Upper lobe of left lung (tissue), 6 donors: ENCODE measurements around the gene SEPTIN1. TPM values are rescaled to one million over a fixed set of nuclear protein-coding genes. Genes with fewer than 3 reads are reported as not detected.
A peak's percentile ranks its signal among the peaks of the same experiment; 100 is the strongest.

ENCODE experiments used
- ATAC-seq, 2 donors: fragments of 200-7000 bp; cut with Tn5 transposase; one replicate each; pipeline ENCODE4 v1.9.1; 2022; ENCODE audit warnings: mild to moderate bottlenecking in 2 of 2, moderate library complexity in 2 of 2; ENCODE audit not compliant: low FRiP score in 2 of 2
- DNase-seq, 2 donors: peaks; one replicate each; pipeline ENCODE4 v3.0.0-alpha.2; 2019 to 2020
- H3K27ac ChIP-seq, 4 donors: fragments of 200-600 bp; sonication (generic); one replicate each; pipeline ENCODE4 v1.5.1; 2016 to 2019
- H3K27me3 ChIP-seq, 4 donors: fragments of 200-600 bp; sonication (generic); one replicate each; pipeline ENCODE4 v1.5.1; 2017 to 2019
- H3K36me3 ChIP-seq, 4 donors: fragments of 200-600 bp; sonication (generic); one replicate each; pipeline ENCODE4 v1.5.1; 2016 to 2019
- H3K4me1 ChIP-seq, 4 donors: fragments of 200-600 bp; sonication (generic); one replicate each; pipeline ENCODE4 v1.5.1; 2018 to 2019
- H3K4me3 ChIP-seq, 4 donors: fragments of 200-600 bp; sonication (generic); one replicate each; pipeline ENCODE4 v1.5.1; 2017 to 2019; ENCODE audit warnings: mild to moderate bottlenecking in 2 of 4, moderate library complexity in 1 of 4
- H3K9me3 ChIP-seq, 4 donors: fragments of 200-600 bp; sonication (generic); one replicate each; pipeline ENCODE4 v1.5.1; 2018 to 2019
- EP300 ChIP-seq, 4 donors: sonication (generic); formaldehyde crosslinking; IDR thresholded peaks; one replicate each; pipeline ENCODE4 v1.5.1; 2017; ENCODE audit warnings: antibody characterized with exemption in 4 of 4, control low read depth in 2 of 4
- POLR2A ChIP-seq, 4 donors: fragments of 450-650 bp; IDR thresholded peaks; one replicate each; pipeline ENCODE4 v1.5.1; 2016 to 2017; ENCODE audit warnings: antibody characterized with exemption in 4 of 4, mild to moderate bottlenecking in 2 of 4
- POLR2AphosphoS5 ChIP-seq, 2 donors: sonication (generic); formaldehyde crosslinking; IDR thresholded peaks; one replicate each; pipeline ENCODE4 v1.5.1; 2017; ENCODE audit warnings: antibody characterized with exemption in 2 of 2
- WGBS, 2 donors: methylation state at CpG; one replicate each; pipeline ENCODE4 v1.1.5; 2017 to 2018; 5-methylcytosine and 5-hydroxymethylcytosine counted together
- total RNA-seq, 6 donors: library from RNA; depleted of rRNA in 4 of 6; stranded (reverse); fragments of >200 nt in 4 of 6; gene quantifications; one replicate each; pipeline versions ENCODE4 v1.1.0 to v1.2.1, GENCODE V29; 2016 to 2021
- TF ChIP-seq, protein P1 (sequence below), 6 experiments: fragments of 450-650 bp in 4 of 6; fragments of 200-600 bp in 2 of 6; sonication (generic) in 2 of 6; IDR thresholded peaks; one replicate each; pipeline ENCODE4 v1.5.1; 2016 to 2019; ENCODE audit warnings: antibody characterized with exemption in 6 of 6
- donor health status: DM: no; HTN: no; CAD: no; lungs with moderate emphysema.
- donor health status: DM: no; HTN: yes; CAD: no; lungs with severe emphysema.

SEPTIN1 gene
- total RNA-seq, 6 donors from 2014 or later, result 3.5 to 13.6 (median 7.1) TPM

DNA sequence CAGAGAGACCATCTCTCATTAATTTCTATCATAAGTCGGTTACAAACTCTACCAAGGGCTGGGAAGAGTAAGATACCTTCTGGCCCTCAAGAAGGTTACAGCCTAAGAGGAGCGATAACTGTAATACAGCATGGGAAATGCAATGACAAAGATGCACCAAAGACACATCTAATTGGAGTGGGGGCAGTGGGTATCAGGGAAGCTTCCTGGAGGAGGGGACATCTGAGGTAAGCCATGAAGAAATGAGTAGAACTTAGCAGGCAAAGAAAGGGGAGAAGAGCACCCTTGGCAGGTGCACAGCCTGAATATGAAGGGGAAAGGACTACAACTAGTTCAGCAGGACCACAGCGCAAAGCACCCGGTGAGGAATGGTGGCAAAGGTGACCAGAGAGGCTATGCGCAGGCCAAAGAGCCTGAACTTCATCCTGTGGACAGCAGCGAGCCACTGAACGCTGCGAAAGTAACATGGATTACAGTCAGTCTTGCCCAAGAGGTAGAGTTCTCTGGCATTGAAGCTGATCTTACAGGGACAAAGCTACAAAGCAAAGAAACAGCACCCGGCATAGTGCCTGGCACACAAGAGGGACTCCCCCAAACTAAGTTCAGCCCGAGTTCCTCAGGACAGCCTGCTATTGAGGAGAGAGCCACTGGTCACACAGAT is 14.9 kb downstream of the SEPTIN1 start:
- no peak for ATAC-seq
- H3K36me3 ChIP-seq, result peaks cover 8 to 35% (median 23%) of the 10 kb centered on the region in 4 donors
- H3K9me3 ChIP-seq, result no peaks in the 10 kb centered on the region
- H3K4me1 ChIP-seq, result peaks cover 32 to 41% (median 33%) of the 10 kb centered on the region in 4 donors
- DNase-seq, result no peak
- H3K27ac ChIP-seq, result peak overlapping the region in 2 of 4 donors; percentile 85 to 91
- H3K27me3 ChIP-seq, result no peaks in the 10 kb centered on the region
- peak overlapping the region in 3 of 4 donors; percentile 79 to 95 (median 84) for H3K4me3 ChIP-seq
- WGBS, 2 donors, result 59 to 69% methylated on average over 10 of the region's 10 CpGs
- TF ChIP-seq POLR2A (IDR thresholded peaks at IDR 0.05) (no peak), EP300 (IDR thresholded peaks at IDR 0.05) (no peak), POLR2AphosphoS5 (IDR thresholded peaks at IDR 0.05) (no peak)

DNA sequence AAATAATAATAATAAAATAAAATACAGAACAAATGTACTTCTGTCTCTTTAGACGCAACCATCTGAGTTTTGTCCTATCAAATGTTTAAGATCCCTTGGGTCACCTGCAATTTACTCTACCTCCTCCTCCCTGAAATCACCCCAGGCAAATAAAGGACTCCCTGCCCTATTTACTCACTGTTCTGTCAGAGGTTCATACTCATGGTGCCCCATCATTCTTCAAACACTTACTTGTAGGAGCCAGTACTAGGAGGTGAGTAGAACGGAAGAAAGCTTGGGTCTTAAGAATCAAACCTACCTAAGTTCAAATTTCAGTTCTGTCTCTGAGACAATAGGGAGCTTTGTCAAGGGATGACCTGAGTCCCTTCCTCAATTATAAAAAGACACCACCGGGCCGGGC is 15.8 kb downstream of the SEPTIN1 start:
- WGBS, 2 donors, result 66 to 77% methylated on average over 4 of the region's 4 CpGs
- H3K9me3 ChIP-seq, result no peaks in the 10 kb centered on the region
- H3K4me1 ChIP-seq, result peaks cover 30 to 41% (median 32%) of the 10 kb centered on the region in 4 donors
- H3K4me3 ChIP-seq, result no peak overlapping the region
- ATAC-seq (no peak), DNase-seq (no peak)
- no peaks in the 10 kb centered on the region for H3K27me3 ChIP-seq
- peaks cover 8 to 42% (median 28%) of the 10 kb centered on the region in 4 donors for H3K36me3 ChIP-seq
- TF ChIP-seq POLR2AphosphoS5 (IDR thresholded peaks at IDR 0.05) (no peak), EP300 (IDR thresholded peaks at IDR 0.05) (no peak)
- no peak overlapping the region for H3K27ac ChIP-seq

DNA sequence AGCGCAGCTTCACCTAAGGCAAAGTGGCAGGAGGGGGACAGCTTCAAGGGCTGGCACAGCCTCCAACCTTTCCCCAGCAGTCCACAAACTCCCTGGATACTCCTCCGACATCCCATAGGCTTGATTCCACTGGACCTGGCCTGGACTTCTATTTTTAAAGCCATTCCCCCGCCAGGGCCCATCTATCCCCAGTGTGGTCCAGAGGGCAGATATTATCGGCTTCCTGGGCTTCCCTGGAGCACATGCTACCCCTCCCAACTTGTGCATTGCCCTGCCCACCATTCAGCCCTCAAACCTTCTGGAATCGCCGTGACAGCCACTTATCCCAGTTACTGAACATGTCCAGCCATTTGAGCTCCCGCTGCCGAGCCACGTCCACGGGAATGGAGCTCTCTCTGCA is 17.2 kb downstream of the SEPTIN1 start:
- no peak for ATAC-seq
- Histone ChIP-seq H3K27ac (no peak overlapping the region), H3K4me1 (peaks cover 25 to 36% (median 28%) of the 10 kb centered on the region in 4 donors), H3K27me3 (no peaks in the 10 kb centered on the region), H3K36me3 (peaks cover 8 to 51% (median 28%) of the 10 kb centered on the region in 4 donors), H3K9me3 (no peaks in the 10 kb centered on the region), H3K4me3 (no peak overlapping the region)
- 82 to 94% methylated on average over 10 of the region's 10 CpGs for WGBS, 2 donors
- DNase-seq, result no peak
- TF ChIP-seq, protein P1, sequence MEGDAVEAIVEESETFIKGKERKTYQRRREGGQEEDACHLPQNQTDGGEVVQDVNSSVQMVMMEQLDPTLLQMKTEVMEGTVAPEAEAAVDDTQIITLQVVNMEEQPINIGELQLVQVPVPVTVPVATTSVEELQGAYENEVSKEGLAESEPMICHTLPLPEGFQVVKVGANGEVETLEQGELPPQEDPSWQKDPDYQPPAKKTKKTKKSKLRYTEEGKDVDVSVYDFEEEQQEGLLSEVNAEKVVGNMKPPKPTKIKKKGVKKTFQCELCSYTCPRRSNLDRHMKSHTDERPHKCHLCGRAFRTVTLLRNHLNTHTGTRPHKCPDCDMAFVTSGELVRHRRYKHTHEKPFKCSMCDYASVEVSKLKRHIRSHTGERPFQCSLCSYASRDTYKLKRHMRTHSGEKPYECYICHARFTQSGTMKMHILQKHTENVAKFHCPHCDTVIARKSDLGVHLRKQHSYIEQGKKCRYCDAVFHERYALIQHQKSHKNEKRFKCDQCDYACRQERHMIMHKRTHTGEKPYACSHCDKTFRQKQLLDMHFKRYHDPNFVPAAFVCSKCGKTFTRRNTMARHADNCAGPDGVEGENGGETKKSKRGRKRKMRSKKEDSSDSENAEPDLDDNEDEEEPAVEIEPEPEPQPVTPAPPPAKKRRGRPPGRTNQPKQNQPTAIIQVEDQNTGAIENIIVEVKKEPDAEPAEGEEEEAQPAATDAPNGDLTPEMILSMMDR (IDR thresholded peaks at IDR 0.05), result no peak
- TF ChIP-seq POLR2A (IDR thresholded peaks at IDR 0.05), result no peak
- no peak for TF ChIP-seq POLR2AphosphoS5 (IDR thresholded peaks at IDR 0.05)
- TF ChIP-seq EP300 (IDR thresholded peaks at IDR 0.05), result no peak

DNA sequence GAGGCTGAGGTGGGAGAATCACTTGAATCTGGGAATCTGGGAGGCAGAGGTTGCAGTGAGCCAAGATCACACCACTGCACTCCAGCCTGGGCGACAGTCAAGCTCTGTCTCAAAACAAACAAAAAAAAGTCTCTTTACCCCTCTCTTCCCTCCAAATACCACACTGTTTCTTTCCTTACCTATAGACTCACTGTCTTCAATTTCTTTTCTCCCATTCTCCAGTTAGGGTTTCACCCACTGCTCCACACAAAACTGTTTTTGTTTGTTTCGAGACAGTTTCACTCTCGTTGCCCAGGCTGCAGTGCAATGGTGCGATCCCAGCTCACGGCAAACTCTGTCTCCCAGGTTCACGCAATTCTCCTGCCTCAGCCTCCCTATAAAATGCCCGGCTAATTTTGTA is 21.2 kb downstream of the SEPTIN1 start:
- DNase-seq, result no peak
- no peaks in the 10 kb centered on the region for H3K27me3 ChIP-seq
- peaks cover 6 to 18% (median 9%) of the 10 kb centered on the region in 4 donors for H3K4me1 ChIP-seq
- H3K27ac ChIP-seq, result no peak overlapping the region
- TF ChIP-seq, protein P1 (IDR thresholded peaks at IDR 0.05), result no peak
- TF ChIP-seq POLR2A (IDR thresholded peaks at IDR 0.05), result no peak
- no peak for TF ChIP-seq EP300 (IDR thresholded peaks at IDR 0.05)
- TF ChIP-seq POLR2AphosphoS5 (IDR thresholded peaks at IDR 0.05), result no peak
- peaks cover 20 to 85% (median 55%) of the 10 kb centered on the region in 4 donors for H3K36me3 ChIP-seq
- WGBS, 2 donors, result 95 to 97% methylated on average over 7 of the region's 7 CpGs
- ATAC-seq, result no peak
- no peak overlapping the region for H3K4me3 ChIP-seq
- no peaks in the 10 kb centered on the region for H3K9me3 ChIP-seq

DNA sequence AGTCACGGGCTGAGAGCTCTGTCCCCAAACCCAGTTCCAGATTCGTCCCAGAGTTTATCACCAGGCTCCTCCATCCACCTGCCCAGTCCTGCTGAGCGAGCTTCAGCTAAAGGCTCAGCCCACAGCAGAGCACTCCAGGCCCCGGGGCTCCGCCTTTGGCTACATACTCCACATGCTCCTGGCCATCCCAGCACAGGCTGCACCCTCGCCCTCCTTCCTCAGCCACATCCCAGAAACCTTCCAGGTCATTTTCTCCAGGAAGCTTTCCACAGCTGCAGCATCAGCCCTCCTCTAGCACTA is 22.5 kb downstream of the SEPTIN1 start:
- Histone ChIP-seq H3K9me3 (no peaks in the 10 kb centered on the region), H3K27me3 (no peaks in the 10 kb centered on the region), H3K4me3 (no peak overlapping the region), H3K36me3 (peaks cover 17 to 72% (median 47%) of the 10 kb centered on the region in 4 donors), H3K4me1 (peaks cover 13 to 23% (median 13%) of the 10 kb centered on the region in 4 donors), H3K27ac (no peak overlapping the region)
- ATAC-seq, result no peak
- DNase-seq, result no peak
- WGBS, 2 donors, result 74 to 77% methylated on average over 5 to 6 of the region's 6 CpGs
- TF ChIP-seq, protein P1 (IDR thresholded peaks at IDR 0.05), result no peak
- TF ChIP-seq POLR2AphosphoS5 (IDR thresholded peaks at IDR 0.05), result no peak
- TF ChIP-seq POLR2A (IDR thresholded peaks at IDR 0.05), result no peak
- TF ChIP-seq EP300 (IDR thresholded peaks at IDR 0.05), result no peak
